ENCODE data around the gene RUFY2.
"Not testable (repeated sequence)": the region's sequence is repeated elsewhere in the genome, so short reads cannot be mapped to it uniquely, and the experiment has no call there.

RUFY2 gene

DNA sequence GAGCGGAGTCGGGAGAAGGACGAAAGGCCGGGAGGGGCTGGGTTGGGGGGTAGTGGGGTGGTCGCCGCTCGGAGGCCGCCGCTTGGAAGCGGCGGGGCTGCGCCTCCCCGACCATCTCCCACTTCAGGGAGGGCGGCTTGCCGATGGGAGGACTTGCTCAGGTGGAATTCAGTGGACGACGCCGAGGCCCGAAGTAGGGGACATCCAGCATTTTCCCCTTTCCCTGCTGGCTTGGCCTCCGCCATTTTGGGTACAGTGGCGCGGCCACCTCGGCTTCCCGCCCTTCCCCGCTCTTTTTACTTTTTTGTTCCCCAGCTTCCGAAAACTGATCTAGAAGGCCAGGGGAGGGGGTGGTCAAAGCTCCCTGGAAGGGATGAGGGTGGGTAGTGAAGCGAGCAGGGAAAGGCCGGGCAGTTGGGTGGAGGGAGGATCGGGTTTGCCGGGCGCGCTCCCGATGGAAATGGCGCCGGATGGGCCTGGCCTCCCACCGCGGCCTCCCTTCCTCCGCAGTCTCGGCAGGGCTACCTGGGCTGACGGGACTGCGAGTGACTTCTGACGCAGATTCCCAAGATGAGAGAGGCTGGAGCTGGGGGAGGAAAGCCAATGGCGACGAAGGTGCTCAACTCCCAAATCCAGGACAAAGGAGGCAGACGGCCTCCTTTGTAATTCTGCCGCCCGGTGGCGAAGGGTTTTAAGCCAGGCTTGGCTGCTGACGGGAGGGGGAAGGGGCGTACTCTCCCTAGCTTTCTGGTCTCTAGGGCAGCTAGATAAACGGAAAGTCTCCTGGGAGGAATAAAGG, 74.6 kb downstream of the RUFY2 start, which contains the start of gene PBLD:
TSS of gene PBLD (minus strand) at position 670 of the 799 bp plus-strand sequence. CDS start 26,084 bp downstream, outside the sequence.
- Histone ChIP-seq H3K9me3 (ENCODE audit: control insufficient read depth, insufficient read depth, low read length) (no peaks in the 10 kb centered on the region), H3K36me3 (ENCODE audit: control insufficient read depth, insufficient read depth, low read length) (no peaks in the 10 kb centered on the region), H3K4me3 (ENCODE audit: low read depth, low read length) (peak within 1 kb of the TSS; percentile 98), H3K4me1 (ENCODE audit: control insufficient read depth, insufficient read depth, low read length) (peaks cover 11% of the 10 kb centered on the region), H3K27me3 (ENCODE audit: control insufficient read depth, insufficient read depth, low read length) (no peaks in the 10 kb centered on the region), H3K9ac (ENCODE audit: low read depth, low read length) (peak within 1 kb of the TSS; percentile 100)

DNA sequence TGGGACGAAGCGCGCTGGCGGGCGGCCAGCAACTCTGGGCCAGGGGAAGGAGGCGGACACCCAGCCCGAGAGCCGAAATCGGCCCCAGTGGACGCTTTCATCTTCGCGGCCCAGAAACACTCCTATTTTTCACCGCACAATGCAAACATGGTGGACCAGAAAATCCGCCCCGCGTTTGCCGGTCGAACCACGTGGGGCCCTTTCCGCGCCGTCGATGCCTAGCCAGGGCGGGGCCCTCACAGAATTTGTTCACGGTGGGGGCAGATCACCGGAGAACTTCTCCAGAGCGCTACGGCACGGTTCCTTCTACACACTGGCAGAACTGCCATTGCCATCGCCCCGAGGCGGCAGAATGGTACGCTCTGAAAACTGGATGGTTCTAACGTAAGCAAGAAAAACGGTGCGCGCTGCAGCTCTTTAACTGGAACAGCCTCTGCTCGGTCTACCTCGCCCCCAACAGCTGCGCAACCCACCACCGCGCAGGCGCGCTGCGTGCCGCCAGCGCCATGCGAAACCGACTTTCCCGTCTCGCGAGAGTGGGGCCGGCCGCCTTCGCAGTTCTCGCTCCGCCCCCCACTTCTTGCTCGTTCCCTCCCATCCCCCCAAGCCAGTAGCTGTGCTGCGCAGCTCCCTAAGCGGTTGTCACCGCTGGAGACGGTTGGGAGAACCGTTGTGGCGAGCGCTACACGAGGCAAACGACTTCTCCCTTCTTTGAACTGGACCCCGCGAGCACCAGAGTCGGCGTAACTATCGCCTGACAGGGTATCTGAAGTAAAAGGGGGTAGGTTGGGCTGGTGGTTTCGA, 75.4 kb downstream of the RUFY2 start, which contains the start of gene HNRNPH3:
TSS of gene HNRNPH3 (plus strand) at position 610 of the 804 bp plus-strand sequence. CDS start 5,158 bp downstream, outside the sequence.
- Histone ChIP-seq H3K27me3 (ENCODE audit: control insufficient read depth, insufficient read depth, low read length) (no peaks in the 10 kb centered on the region), H3K36me3 (ENCODE audit: control insufficient read depth, insufficient read depth, low read length) (no peaks in the 10 kb centered on the region), H3K4me1 (ENCODE audit: control insufficient read depth, insufficient read depth, low read length) (peaks cover 11% of the 10 kb centered on the region), H3K9me3 (ENCODE audit: control insufficient read depth, insufficient read depth, low read length) (no peaks in the 10 kb centered on the region), H3K4me3 (ENCODE audit: low read depth, low read length) (peak within 1 kb of the TSS; percentile 98), H3K9ac (ENCODE audit: low read depth, low read length) (peak within 1 kb of the TSS; percentile 100)

DNA sequence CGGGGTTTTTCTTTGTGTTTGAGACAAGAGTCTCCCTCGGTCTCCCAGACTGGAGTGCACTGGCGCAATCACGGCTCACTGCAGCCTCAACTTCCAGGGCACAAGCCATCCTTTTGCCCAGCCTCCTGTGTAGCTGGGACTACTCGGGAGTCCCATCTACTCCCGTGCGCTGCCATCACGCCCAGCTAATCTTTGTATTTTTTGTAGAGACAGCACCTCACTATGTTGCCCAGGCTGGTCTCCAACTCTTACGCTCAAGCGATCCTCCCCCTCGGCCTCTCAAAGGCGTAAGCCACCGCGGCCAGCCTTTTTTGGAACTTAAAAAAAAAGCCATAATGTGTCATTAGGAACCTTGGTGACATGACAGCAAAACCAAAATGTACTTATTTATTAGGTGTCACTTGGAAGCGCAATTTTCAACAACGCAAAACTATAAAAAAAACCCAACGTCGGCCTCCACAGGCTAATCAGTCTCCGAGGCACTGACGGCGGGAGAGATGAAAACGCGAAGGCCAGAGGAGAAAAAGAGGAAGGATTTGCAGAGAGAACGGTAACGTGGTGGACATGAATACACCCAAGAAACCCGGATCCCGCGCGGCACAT, 76.1 kb downstream of the RUFY2 start:
- Histone ChIP-seq H3K4me3 (ENCODE audit: low read depth, low read length) (peak overlapping the region; percentile 98), H3K27me3 (ENCODE audit: control insufficient read depth, insufficient read depth, low read length) (no peaks in the 10 kb centered on the region), H3K4me1 (ENCODE audit: control insufficient read depth, insufficient read depth, low read length) (peaks cover 10% of the 10 kb centered on the region), H3K36me3 (ENCODE audit: control insufficient read depth, insufficient read depth, low read length) (no peaks in the 10 kb centered on the region), H3K9ac (ENCODE audit: low read depth, low read length) (peak overlapping the region; percentile 96), H3K9me3 (ENCODE audit: control insufficient read depth, insufficient read depth, low read length) (no peaks in the 10 kb centered on the region)

DNA sequence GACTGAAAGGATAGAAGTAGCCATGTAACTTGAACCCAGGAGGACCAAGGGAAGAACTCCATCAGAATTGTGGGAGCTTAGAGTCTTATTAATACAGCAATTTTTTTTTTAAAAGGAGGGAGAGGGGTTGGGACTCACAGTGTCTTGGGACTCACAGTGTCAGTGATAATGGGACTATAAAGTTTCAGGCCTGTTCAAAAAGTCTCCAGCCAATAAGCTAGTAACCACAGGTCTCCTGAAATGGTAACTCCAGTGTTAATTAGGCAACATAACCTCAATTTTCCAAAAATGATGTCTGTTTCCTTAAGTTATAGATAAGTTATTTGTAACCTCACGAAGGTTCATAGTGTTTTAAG, 77.6 kb downstream of the RUFY2 start:
- H3K4me1 ChIP-seq (ENCODE audit: control insufficient read depth, insufficient read depth, low read length): peaks cover 3% of the 10 kb centered on the region
- H3K9ac ChIP-seq (ENCODE audit: low read depth, low read length): no peak overlapping the region
- no peak overlapping the region for H3K4me3 ChIP-seq (ENCODE audit: low read depth, low read length)
- H3K9me3 ChIP-seq (ENCODE audit: control insufficient read depth, insufficient read depth, low read length): no peaks in the 10 kb centered on the region
- H3K27me3 ChIP-seq (ENCODE audit: control insufficient read depth, insufficient read depth, low read length): no peaks in the 10 kb centered on the region
- H3K36me3 ChIP-seq (ENCODE audit: control insufficient read depth, insufficient read depth, low read length): no peaks in the 10 kb centered on the region

DNA sequence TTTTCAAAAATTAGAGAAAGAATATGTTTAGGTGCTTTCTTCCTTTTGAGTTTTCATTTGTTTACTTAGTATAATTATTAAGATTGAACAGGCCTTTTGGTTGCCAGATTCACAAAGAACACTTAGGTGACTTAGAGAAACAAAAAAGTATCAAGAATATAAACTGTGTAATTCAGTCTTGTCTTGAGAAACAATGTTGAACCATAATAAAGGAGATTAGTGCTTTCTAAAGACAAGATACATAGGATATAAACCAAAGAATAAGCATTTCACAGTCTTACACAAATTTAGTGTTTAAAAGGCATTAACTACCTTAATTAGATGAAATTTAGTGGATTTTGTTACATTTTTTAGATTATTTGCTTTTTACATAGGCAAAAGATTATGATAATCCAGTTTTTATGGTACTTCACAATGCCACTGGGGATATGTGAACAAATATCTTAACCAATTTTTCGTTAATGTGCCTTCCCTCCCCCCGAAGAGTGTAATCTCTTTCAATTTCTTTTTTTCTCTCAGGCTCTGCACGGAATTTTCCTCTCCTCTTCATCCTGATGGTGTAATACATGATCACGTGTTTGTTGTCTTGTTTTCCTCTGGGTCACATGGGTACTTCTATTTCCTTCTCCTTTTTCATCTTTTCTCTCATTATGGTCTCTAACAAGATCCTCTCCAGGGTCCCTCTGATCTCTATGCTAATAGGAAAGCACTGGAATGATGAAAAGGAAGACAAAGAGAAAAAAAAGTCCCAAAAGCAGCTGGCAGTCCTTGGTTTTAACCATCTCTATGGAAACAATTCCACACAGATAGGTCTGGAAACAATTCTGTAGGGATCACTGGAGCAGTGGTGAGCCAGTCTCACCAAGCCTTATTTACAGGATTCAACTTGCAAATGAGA, 78.9 kb downstream of the RUFY2 start:
- Histone ChIP-seq H3K27me3 (ENCODE audit: control insufficient read depth, insufficient read depth, low read length) (no peaks in the 10 kb centered on the region), H3K9me3 (ENCODE audit: control insufficient read depth, insufficient read depth, low read length) (no peaks in the 10 kb centered on the region), H3K9ac (ENCODE audit: low read depth, low read length) (no peak overlapping the region), H3K4me1 (ENCODE audit: control insufficient read depth, insufficient read depth, low read length) (peaks cover 3% of the 10 kb centered on the region), H3K36me3 (ENCODE audit: control insufficient read depth, insufficient read depth, low read length) (no peaks in the 10 kb centered on the region), H3K4me3 (ENCODE audit: low read depth, low read length) (no peak overlapping the region)

DNA sequence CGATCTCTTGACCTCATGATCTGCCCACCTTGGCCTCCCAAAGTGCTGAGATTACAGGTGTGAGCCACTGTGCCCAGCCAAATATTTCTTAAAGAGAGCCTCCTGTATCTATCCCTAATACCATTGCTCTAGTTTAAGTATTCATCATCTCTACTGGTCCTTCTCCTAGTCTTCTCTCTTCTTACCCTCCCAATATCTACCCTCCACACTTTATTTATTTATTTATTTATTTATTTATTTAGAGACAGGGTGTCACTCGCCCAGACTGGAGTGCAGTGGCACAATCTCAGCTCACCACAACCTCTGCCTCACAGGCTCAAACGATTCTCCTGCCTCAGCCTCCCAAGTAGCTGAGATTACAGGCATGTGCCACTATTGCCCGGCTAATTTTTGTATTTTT, 82.7 kb downstream of the RUFY2 start:
- not testable (repeated sequence) for H3K27me3 ChIP-seq (ENCODE audit: control insufficient read depth, insufficient read depth, low read length); H3K4me3 ChIP-seq (ENCODE audit: low read depth, low read length); H3K36me3 ChIP-seq (ENCODE audit: control insufficient read depth, insufficient read depth, low read length); H3K4me1 ChIP-seq (ENCODE audit: control insufficient read depth, insufficient read depth, low read length); H3K9ac ChIP-seq (ENCODE audit: low read depth, low read length); H3K9me3 ChIP-seq (ENCODE audit: control insufficient read depth, insufficient read depth, low read length)

DNA sequence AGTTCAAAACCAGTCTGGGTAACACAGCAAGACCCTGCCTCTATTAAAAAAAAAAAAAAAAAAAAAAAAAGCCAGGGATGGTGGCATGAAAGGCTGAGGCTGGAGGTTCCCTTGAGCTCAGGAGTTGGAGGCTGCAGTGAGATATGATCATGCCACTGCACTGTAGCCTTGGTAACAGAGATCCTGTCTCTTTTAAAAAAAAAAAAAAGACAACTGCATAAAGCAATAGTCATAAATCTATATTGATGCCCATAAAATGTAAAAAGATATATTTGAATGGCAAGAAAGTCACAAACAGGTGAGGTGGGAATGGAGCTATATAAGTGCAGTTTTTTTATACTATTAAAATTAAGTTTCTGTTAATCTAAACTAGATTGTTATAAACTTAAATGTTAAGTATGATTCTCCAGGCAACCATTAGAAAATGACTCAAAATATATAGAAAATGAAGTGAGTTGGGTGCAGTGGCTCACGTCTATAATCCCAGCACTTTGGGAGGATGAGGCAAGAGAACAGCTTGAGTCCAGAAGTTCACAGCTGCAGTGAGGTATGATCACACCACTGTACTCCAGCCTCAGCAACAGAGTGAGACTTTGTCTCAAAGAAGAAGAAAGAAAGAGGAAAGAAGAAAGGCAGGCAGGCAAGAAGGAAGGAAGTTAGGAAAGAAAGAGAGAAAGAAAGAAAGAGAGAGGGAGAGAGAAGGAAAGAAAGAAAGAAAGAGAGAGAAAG, 88.6 kb downstream of the RUFY2 start:
- H3K4me1 ChIP-seq (ENCODE audit: control insufficient read depth, insufficient read depth, low read length): no peaks in the 10 kb centered on the region
- no peaks in the 10 kb centered on the region for H3K27me3 ChIP-seq (ENCODE audit: control insufficient read depth, insufficient read depth, low read length)
- peaks cover 5% of the 10 kb centered on the region for H3K9me3 ChIP-seq (ENCODE audit: control insufficient read depth, insufficient read depth, low read length)
- H3K4me3 ChIP-seq (ENCODE audit: low read depth, low read length): no peak overlapping the region
- H3K36me3 ChIP-seq (ENCODE audit: control insufficient read depth, insufficient read depth, low read length): no peaks in the 10 kb centered on the region
- no peak overlapping the region for H3K9ac ChIP-seq (ENCODE audit: low read depth, low read length)

DNA sequence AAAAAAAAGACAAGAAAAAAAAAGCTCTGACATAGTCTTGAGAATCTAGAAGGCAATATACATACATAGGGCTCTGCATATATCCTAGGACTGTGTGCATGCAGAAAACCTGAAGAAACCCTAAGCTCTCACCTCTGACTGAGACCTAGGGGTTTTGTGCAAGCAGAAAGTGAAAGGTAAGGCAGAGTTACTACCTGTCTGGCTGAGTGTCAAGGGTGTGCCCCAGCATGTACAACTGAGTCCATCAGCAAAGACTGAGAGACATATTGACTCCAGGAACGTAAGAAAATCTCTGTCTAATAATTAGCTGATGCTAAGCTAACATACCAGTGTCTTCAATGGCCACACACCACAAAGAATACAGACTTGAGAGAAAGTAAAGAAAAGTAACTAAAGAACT, 91.5 kb downstream of the RUFY2 start:
- H3K36me3 ChIP-seq (ENCODE audit: control insufficient read depth, insufficient read depth, low read length): no peaks in the 10 kb centered on the region
- H3K4me1 ChIP-seq (ENCODE audit: control insufficient read depth, insufficient read depth, low read length): no peaks in the 10 kb centered on the region
- no peaks in the 10 kb centered on the region for H3K27me3 ChIP-seq (ENCODE audit: control insufficient read depth, insufficient read depth, low read length)
- peaks cover 5% of the 10 kb centered on the region for H3K9me3 ChIP-seq (ENCODE audit: control insufficient read depth, insufficient read depth, low read length)
- no peak overlapping the region for H3K4me3 ChIP-seq (ENCODE audit: low read depth, low read length)
- H3K9ac ChIP-seq (ENCODE audit: low read depth, low read length): no peak overlapping the region

DNA sequence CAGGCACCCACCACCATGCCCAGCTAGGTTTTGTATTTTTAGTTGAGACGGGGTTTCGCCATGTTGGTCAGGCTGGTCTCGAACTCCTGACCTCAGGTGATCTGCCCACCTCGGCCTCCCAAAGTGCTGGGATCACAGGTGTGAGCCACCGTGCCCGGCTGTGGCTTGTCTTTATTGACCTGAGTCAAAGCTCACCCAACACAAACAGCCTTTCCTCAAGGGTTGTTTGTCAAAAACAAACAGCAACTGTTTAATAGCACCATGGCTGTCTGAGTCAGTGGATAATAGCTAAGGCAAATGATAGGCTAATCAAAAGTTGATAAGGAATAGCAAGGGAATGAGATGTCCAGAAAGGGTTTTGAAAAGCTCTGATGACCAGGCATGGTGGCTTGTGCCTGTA, 92.1 kb downstream of the RUFY2 start:
- not testable (repeated sequence) for H3K9ac ChIP-seq (ENCODE audit: low read depth, low read length); H3K36me3 ChIP-seq (ENCODE audit: control insufficient read depth, insufficient read depth, low read length); H3K27me3 ChIP-seq (ENCODE audit: control insufficient read depth, insufficient read depth, low read length); H3K9me3 ChIP-seq (ENCODE audit: control insufficient read depth, insufficient read depth, low read length); H3K4me1 ChIP-seq (ENCODE audit: control insufficient read depth, insufficient read depth, low read length); H3K4me3 ChIP-seq (ENCODE audit: low read depth, low read length)

DNA sequence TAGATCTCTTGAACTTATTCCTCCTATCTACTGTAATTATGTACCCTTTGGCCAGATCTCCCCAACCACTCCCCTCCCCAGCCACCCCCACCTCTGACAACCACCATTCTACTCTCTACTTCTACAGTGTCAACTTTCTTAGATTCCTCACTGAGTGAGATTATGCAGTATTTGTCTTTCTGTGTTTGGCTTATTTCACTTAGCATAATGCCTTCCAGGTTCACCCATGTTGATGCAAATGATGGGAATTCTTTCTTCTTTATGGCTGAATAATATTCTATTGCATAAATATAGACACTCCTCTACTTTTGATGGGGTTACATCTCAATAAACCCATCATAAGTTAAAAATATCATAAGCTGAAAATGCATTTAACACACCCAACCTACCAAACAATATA, 96.5 kb downstream of the RUFY2 start:
- no peak overlapping the region for H3K4me3 ChIP-seq (ENCODE audit: low read depth, low read length)

More for the DNA sequence above, 96.5 kb downstream of the RUFY2 start:
- Histone ChIP-seq H3K36me3 (ENCODE audit: control insufficient read depth, insufficient read depth, low read length) (no peaks in the 10 kb centered on the region), H3K9ac (ENCODE audit: low read depth, low read length) (no peak overlapping the region), H3K9me3 (ENCODE audit: control insufficient read depth, insufficient read depth, low read length) (no peaks in the 10 kb centered on the region), H3K4me1 (ENCODE audit: control insufficient read depth, insufficient read depth, low read length) (no peaks in the 10 kb centered on the region), H3K27me3 (ENCODE audit: control insufficient read depth, insufficient read depth, low read length) (no peaks in the 10 kb centered on the region)
